HG03571 (cell line): ENCODE results near the gene NRAP.

Source experiments
- ATAC-seq: cut with Tn5 transposase; IDR thresholded peaks from one replicate; pipeline ENCODE4 v1.9.1; 2021; ENCODE audit not compliant: unreplicated experiment

Gene NRAP

GRCh38 chr10:113563306-113564088, 100.3 kb downstream of the NRAP start:
- peak; percentile 94 for ATAC-seq

- no peak for ATAC-seq
Measured at GRCh38 chr10:113562704-113563103, 101.1 kb downstream of the NRAP start.

- no peak for ATAC-seq
Measured at GRCh38 chr10:113562069-113562468, 101.8 kb downstream of the NRAP start.

- no peak for ATAC-seq
Measured at GRCh38 chr10:113561214-113561613, 102.6 kb downstream of the NRAP start.

- ATAC-seq = no peak
Measured at GRCh38 chr10:113560071-113560470, 103.8 kb downstream of the NRAP start.

- ATAC-seq = no peak
Measured at GRCh38 chr10:113557903-113558321, 105.9 kb downstream of the NRAP start.

- ATAC-seq = no peak
Measured at GRCh38 chr10:113557424-113557862, 106.4 kb downstream of the NRAP start.

- ATAC-seq = no peak
Measured at GRCh38 chr10:113555751-113556150, 108.1 kb downstream of the NRAP start.

- ATAC-seq = no peak
Measured at GRCh38 chr10:113555245-113555644, 108.6 kb downstream of the NRAP start.

GRCh38 chr10:113554214-113554613, 109.6 kb downstream of the NRAP start:
- ATAC-seq = no peak

GRCh38 chr10:113553149-113553548, 110.7 kb downstream of the NRAP start:
- no peak for ATAC-seq

- ATAC-seq = no peak
Measured at GRCh38 chr10:113552701-113553100, 111.1 kb downstream of the NRAP start, which contains the start of gene HABP2. HABP2 (plus strand) TSS chr10:113553053; CDS start chr10:113553122, 69 bp downstream.

- ATAC-seq = no peak
Measured at GRCh38 chr10:113552014-113552413, 111.8 kb downstream of the NRAP start.

- no peak for ATAC-seq
Measured at GRCh38 chr10:113550365-113550764, 113.5 kb downstream of the NRAP start.

GRCh38 chr10:113549856-113550255, 114.0 kb downstream of the NRAP start:
- ATAC-seq = no peak

- no peak for ATAC-seq
Measured at GRCh38 chr10:113547426-113547825, 116.4 kb downstream of the NRAP start.

- no peak for ATAC-seq
Measured at GRCh38 chr10:113544392-113544791, 119.4 kb downstream of the NRAP start.

GRCh38 chr10:113543107-113543955, 120.5 kb downstream of the NRAP start:
- no peak for ATAC-seq

GRCh38 chr10:113541549-113541927, 122.3 kb downstream of the NRAP start:
- ATAC-seq = no peak

GRCh38 chr10:113540845-113541548, 122.8 kb downstream of the NRAP start:
- no peak for ATAC-seq

GRCh38 chr10:113539789-113540188, 124.1 kb downstream of the NRAP start:
- ATAC-seq = no peak
